ENCODE data around the gene CLDN11. TPM values are rescaled to one million over a fixed set of nuclear protein-coding genes. Genes with fewer than 3 reads are reported as not detected.

The CLDN11 gene
- total RNA-seq, 1 experiment from 2014 or later: not detected

DNA sequence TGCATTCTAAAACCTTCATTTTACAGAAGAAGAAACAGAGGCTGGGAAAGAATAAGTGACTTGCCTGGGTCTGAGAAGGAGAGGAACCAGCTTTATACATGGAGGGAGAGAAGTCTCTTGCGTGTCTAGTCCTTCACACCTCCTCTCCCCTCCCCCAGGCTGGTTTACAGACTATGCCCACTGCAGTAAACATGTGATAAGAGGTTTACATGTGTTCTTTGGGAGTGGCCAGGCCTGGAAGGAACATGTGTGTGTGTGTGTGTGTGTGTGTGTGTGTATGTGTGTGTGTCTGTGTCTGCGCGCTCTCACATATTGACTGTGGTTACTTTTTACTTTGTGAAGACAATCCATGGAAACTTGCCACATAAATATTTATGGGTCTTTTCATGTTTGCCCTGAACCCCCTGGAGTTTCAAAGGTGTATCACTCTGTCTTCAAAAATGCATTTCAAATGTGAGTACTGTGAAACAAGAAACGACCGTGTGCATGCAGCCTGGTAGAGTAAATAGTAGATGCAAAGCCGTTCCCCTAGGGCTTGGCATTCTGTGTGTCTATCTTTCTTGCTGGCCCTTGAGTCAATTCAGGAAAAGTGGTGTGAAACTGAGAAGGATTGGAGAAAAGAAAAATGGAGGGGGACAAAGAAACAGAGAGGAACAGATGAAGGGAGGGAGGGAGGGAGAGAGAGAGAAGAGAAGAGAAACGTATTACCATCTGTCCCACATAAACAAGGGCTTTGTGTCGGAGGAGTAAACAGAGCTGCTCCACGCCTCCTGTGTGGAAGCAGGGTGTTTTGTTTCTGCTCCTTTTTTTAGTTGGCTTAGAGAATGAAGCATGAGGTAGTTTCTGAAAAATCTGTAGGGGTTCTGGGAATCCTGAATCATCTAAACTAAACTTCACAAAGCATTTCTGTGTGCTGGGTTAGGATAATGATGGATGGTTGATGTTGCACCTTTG is 51.7 kb downstream of the CLDN11 start:
- Mint-ChIP-seq H3K36me3 (ENCODE audit: insufficient read depth, unreplicated experiment) (no peaks in the 10 kb centered on the region), H3K4me1 (ENCODE audit: insufficient read depth, unreplicated experiment) (peaks cover 8% of the 10 kb centered on the region), H3K27ac (ENCODE audit: low read depth, unreplicated experiment) (no peak overlapping the region), H3K27me3 (ENCODE audit: insufficient read depth, unreplicated experiment) (peaks cover 11% of the 10 kb centered on the region), H3K4me3 (ENCODE audit: unreplicated experiment) (no peak overlapping the region), H3K9me3 (ENCODE audit: unreplicated experiment) (no peaks in the 10 kb centered on the region)
- CTCF ChIA-PET: no interaction called here
- POLR2A ChIA-PET: no interaction called here
- no peak for DNase-seq (ENCODE audit: unreplicated experiment)
- intact Hi-C loops (cut with micrococcal nuclease): no loop called here
- BruUV-seq (replicated peaks): no TSS peak
- TF ChIP-seq CTCF (IDR thresholded peaks at IDR 0.05; ENCODE audit: unreplicated experiment): no peak

DNA sequence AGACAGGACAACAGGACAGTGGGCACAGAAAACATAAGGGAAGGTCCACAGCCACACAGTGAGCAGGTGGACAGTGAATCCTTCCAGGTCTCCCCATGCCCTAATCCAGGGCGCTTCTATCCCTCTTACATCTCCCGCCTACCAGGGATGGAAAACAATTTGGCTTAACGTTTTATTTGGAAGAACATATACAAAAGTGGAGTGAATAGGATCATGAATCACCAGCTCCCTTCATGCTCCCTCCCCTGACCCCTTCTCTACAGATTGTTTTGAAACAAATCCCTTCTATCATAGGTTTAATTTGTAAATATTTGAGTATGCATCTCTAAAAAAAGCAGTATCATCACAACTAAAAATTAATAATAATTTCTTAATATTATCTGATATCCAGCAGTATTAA is 52.5 kb downstream of the CLDN11 start:
- H3K36me3 Mint-ChIP-seq (ENCODE audit: insufficient read depth, unreplicated experiment): no peaks in the 10 kb centered on the region
- peaks cover 8% of the 10 kb centered on the region for H3K4me1 Mint-ChIP-seq (ENCODE audit: insufficient read depth, unreplicated experiment)
- BruUV-seq (replicated peaks): no TSS peak
- POLR2A ChIA-PET: no interaction called here
- no peak for DNase-seq (ENCODE audit: unreplicated experiment)
- H3K4me3 Mint-ChIP-seq (ENCODE audit: unreplicated experiment): no peak overlapping the region
- H3K9me3 Mint-ChIP-seq (ENCODE audit: unreplicated experiment): no peaks in the 10 kb centered on the region
- intact Hi-C loops (cut with micrococcal nuclease): no loop called here
- no peak overlapping the region for H3K27ac Mint-ChIP-seq (ENCODE audit: low read depth, unreplicated experiment)
- CTCF ChIA-PET: no interaction called here
- TF ChIP-seq CTCF (IDR thresholded peaks at IDR 0.05; ENCODE audit: unreplicated experiment): no peak
- peaks cover 11% of the 10 kb centered on the region for H3K27me3 Mint-ChIP-seq (ENCODE audit: insufficient read depth, unreplicated experiment)

GRCh38 chr3:170473358-170473757 is 54.7 kb downstream of the CLDN11 start:
- peaks cover 8% of the 10 kb centered on the region for H3K4me1 Mint-ChIP-seq (ENCODE audit: insufficient read depth, unreplicated experiment)
- POLR2A ChIA-PET: interaction anchor here (0.8 kb wide), 2 partner anchors 12 to 14 kb away, joined by 3 to 4 read pairs; no protein-coding TSS in a partner anchor

More at GRCh38 chr3:170473358-170473757, 54.7 kb downstream of the CLDN11 start:
- intact Hi-C loops (cut with micrococcal nuclease): no loop called here
- Mint-ChIP-seq H3K4me3 (ENCODE audit: unreplicated experiment) (no peak overlapping the region), H3K27ac (ENCODE audit: low read depth, unreplicated experiment) (no peak overlapping the region), H3K36me3 (ENCODE audit: insufficient read depth, unreplicated experiment) (no peaks in the 10 kb centered on the region), H3K27me3 (ENCODE audit: insufficient read depth, unreplicated experiment) (peaks cover 11% of the 10 kb centered on the region), H3K9me3 (ENCODE audit: unreplicated experiment) (no peaks in the 10 kb centered on the region)
- TF ChIP-seq CTCF (IDR thresholded peaks at IDR 0.05; ENCODE audit: unreplicated experiment): no peak
- BruUV-seq (replicated peaks): no TSS peak
- DNase-seq (ENCODE audit: unreplicated experiment): no peak
- CTCF ChIA-PET: interaction anchor here (1.1 kb wide), 1 partner anchor 11 kb away, joined by 3 read pairs; no protein-coding TSS in a partner anchor

Measured in MCF 10A (cell line).